Endodermal cell (in vitro differentiated cells): ENCODE measurements around the gene ENHO. TPM values are rescaled to one million over a fixed set of nuclear protein-coding genes. Genes with fewer than 3 reads are reported as not detected.
"Not testable (repeated sequence)": the region's sequence is repeated elsewhere in the genome, so short reads cannot be mapped to it uniquely, and the experiment has no call there.

Experiments used
- DNase-seq: peaks from one replicate; pipeline ENCODE4 v3.0.0-alpha.2; 2017
- H3K27ac ChIP-seq: 2 replicates; pipeline ENCODE4 v1.5.1; 2013; ENCODE audit warnings: mild to moderate bottlenecking, low read depth, low read length, moderate library complexity
- H3K27me3 ChIP-seq: 2 replicates; pipeline ENCODE4 v1.6.1; 2013; ENCODE audit warnings: mild to moderate bottlenecking, low read length, moderate library complexity; ENCODE audit not compliant: insufficient read depth, control insufficient read depth, poor library complexity, severe bottlenecking
- H3K36me3 ChIP-seq: 2 replicates; pipeline ENCODE4 v1.7.0; 2013; ENCODE audit warnings: mild to moderate bottlenecking, low read length, moderate library complexity; ENCODE audit not compliant: control insufficient read depth, insufficient read depth
- H3K4me1 ChIP-seq: one replicate; pipeline ENCODE4 v1.7.0; 2013; ENCODE audit warnings: low read length; ENCODE audit not compliant: control insufficient read depth, insufficient read depth
- H3K4me3 ChIP-seq: 2 replicates; pipeline ENCODE4 v1.5.1; 2013; ENCODE audit warnings: mild to moderate bottlenecking, low read length, moderate library complexity
- H3K9ac ChIP-seq: 2 replicates; pipeline ENCODE4 v1.6.1; 2013; ENCODE audit warnings: mild to moderate bottlenecking, low read length, moderate library complexity; ENCODE audit not compliant: poor library complexity, severe bottlenecking; ENCODE audit errors: extremely low read depth
- H3K9me3 ChIP-seq: 2 replicates; pipeline ENCODE4 v1.6.1; 2013; ENCODE audit warnings: mild to moderate bottlenecking, low read length, moderate library complexity; ENCODE audit not compliant: control insufficient read depth
- H3K27ac Mint-ChIP-seq: 2 replicates; pipeline ENCODE4 v1.8.0; 2020; ENCODE audit warnings: mixed read lengths
- H3K27me3 Mint-ChIP-seq: 2 replicates; pipeline ENCODE4 v1.8.0; 2021; ENCODE audit warnings: mild to moderate bottlenecking, mixed read lengths; ENCODE audit not compliant: insufficient read depth
- H3K36me3 Mint-ChIP-seq: 2 replicates; pipeline ENCODE4 v1.8.0; 2020; ENCODE audit warnings: low read depth, mixed read lengths
- H3K4me1 Mint-ChIP-seq: 2 replicates; pipeline ENCODE4 v1.8.0; 2020; ENCODE audit warnings: mixed read lengths
- H3K4me3 Mint-ChIP-seq: 2 replicates; pipeline ENCODE4 v1.8.0; 2020; ENCODE audit warnings: mild to moderate bottlenecking, moderate library complexity, mixed read lengths
- H3K9me3 Mint-ChIP-seq: 2 replicates; pipeline ENCODE4 v1.8.0; 2020; ENCODE audit warnings: mild to moderate bottlenecking, mixed read lengths
- WGBS, 2 experiments: methylation state at CpG; one replicate each; pipeline versions ENCODE4 v1.1.5 to v1.1.7; 2013; ENCODE audit warnings: missing lambda C conversion rate in 2 of 2, mixed read lengths in 1 of 2; ENCODE audit not compliant: insufficient coverage in 1 of 2, insufficient read length in 1 of 2; 5-methylcytosine and 5-hydroxymethylcytosine counted together
- total RNA-seq, 2 donors: library from RNA; stranded (reverse); fragmentation: NEBNext Ultra II Directional in 1 of 2; extraction: Animal tissue kit (Norgen Biotek cat#: 25700) in 1 of 2; gene quantifications; 2 replicates in 1 of 2; 3 replicates in 1 of 2; pipeline ENCODE4 v1.2.1, GENCODE V29; 2021
- TF ChIP-seq, protein P1 (sequence below): fragments of 200-600 bp; sonication (generic); conservative IDR thresholded peaks from 2 replicates; pipeline ENCODE4 v1.5.0; 2021; ENCODE audit warnings: antibody characterized with exemption, mild to moderate bottlenecking

The ENHO gene
- total RNA-seq, 2 donors from 2014 or later: 7.1 to 14.5 TPM

DNA sequence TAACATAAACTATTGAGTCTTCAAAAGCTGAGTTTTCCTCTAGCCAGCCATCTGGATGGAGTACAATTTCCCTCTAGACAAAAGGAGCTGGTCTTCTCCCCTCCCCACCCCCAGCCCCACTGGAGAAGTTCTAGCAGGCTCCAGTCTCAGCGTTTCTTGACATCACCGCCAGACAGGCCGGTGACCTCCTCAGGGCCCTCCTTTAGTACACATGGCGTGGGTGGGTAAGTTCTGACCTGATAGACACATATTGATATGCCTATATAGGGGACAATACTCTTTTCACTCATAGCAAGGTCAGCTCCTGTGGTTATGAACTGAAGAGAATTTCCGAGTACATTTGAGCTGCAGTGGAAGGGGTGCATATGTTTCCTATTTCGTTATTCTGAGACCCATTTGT, 37.0 kb downstream of the ENHO start:
- Mint-ChIP-seq H3K9me3 (no peaks in the 10 kb centered on the region), H3K27ac (no peak overlapping the region), H3K4me1 (no peaks in the 10 kb centered on the region), H3K36me3 (no peaks in the 10 kb centered on the region), H3K27me3 (peaks cover 38% of the 10 kb centered on the region), H3K4me3 (no peak overlapping the region)
- Histone ChIP-seq H3K9ac (no peak overlapping the region), H3K27me3 (peaks cover 32% of the 10 kb centered on the region), H3K27ac (no peak overlapping the region), H3K9me3 (no peaks in the 10 kb centered on the region), H3K4me1 (no peaks in the 10 kb centered on the region), H3K4me3 (no peak overlapping the region), H3K36me3 (no peaks in the 10 kb centered on the region)
- TF ChIP-seq, protein P1, sequence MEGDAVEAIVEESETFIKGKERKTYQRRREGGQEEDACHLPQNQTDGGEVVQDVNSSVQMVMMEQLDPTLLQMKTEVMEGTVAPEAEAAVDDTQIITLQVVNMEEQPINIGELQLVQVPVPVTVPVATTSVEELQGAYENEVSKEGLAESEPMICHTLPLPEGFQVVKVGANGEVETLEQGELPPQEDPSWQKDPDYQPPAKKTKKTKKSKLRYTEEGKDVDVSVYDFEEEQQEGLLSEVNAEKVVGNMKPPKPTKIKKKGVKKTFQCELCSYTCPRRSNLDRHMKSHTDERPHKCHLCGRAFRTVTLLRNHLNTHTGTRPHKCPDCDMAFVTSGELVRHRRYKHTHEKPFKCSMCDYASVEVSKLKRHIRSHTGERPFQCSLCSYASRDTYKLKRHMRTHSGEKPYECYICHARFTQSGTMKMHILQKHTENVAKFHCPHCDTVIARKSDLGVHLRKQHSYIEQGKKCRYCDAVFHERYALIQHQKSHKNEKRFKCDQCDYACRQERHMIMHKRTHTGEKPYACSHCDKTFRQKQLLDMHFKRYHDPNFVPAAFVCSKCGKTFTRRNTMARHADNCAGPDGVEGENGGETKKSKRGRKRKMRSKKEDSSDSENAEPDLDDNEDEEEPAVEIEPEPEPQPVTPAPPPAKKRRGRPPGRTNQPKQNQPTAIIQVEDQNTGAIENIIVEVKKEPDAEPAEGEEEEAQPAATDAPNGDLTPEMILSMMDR: no peak
- WGBS, 2 experiments: 62 to 88% methylated on average over 3 to 6 of the region's 6 CpGs
- no peak for DNase-seq

DNA sequence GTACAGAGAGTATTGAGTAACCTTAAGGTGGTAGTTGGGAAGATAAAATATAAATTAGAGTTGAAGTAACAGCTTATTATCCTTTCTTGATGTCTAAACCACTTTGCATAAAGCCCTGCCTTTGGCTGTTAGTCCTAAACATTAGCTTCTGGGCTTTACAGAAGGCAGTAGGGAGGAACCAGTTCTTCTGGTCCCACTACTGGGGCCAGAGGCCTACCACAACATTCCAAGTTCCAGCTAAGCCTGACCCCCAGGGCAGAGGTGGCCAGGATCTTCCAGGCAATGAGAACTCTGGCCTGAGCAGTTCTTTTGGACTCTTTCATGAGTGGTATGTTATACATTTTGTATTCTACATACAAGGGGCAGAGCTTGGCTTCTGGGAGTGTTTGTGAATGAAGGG, 38.1 kb downstream of the ENHO start:
- peaks cover 30% of the 10 kb centered on the region for H3K27me3 Mint-ChIP-seq

DNA sequence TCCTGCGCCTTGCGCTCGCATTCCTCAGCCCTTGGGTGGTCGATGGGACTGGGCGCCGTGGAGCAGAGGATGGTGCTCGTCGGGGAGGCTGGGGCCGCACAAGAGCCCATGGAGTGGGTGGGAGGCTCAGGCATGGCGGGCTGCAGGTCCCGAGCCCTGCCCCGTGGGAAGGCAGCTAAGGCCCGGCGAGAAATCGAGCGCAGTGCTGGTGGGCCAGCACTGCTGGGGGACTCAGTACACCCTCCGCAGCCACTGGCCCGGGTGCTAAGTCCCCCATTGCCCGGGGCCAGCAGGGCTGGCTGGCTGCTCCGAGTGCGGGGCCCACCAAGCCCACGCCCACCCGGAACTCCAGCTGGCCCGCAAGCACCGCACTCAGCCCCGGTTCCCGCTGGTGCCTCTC, 40.0 kb downstream of the ENHO start:
- H3K4me3 Mint-ChIP-seq, H3K36me3 ChIP-seq, H3K4me3 ChIP-seq, H3K9me3 ChIP-seq, DNase-seq, H3K9me3 Mint-ChIP-seq, H3K36me3 Mint-ChIP-seq, H3K27ac ChIP-seq, H3K9ac ChIP-seq, H3K27ac Mint-ChIP-seq, H3K4me1 ChIP-seq, H3K4me1 Mint-ChIP-seq: not testable (repeated sequence)
- H3K27me3 Mint-ChIP-seq: peaks cover 15% of the 10 kb centered on the region
- WGBS, 2 experiments: 92% methylated on average over 26 of the region's 27 CpGs; no CpG with 5 or more reads in 1 of the 2 experiments
- H3K27me3 ChIP-seq: peaks cover 10% of the 10 kb centered on the region

More for the DNA sequence above, 38.1 kb downstream of the ENHO start:
- no peak overlapping the region for H3K4me3 ChIP-seq
- Mint-ChIP-seq H3K27ac (no peak overlapping the region), H3K36me3 (no peaks in the 10 kb centered on the region), H3K9me3 (no peaks in the 10 kb centered on the region), H3K4me3 (no peak overlapping the region), H3K4me1 (no peaks in the 10 kb centered on the region)
- no peaks in the 10 kb centered on the region for H3K9me3 ChIP-seq
- no peaks in the 10 kb centered on the region for H3K36me3 ChIP-seq
- no peak for DNase-seq
- TF ChIP-seq, protein P1: no peak
- H3K27ac ChIP-seq: no peak overlapping the region
- H3K9ac ChIP-seq: no peak overlapping the region
- peaks cover 27% of the 10 kb centered on the region for H3K27me3 ChIP-seq
- H3K4me1 ChIP-seq: no peaks in the 10 kb centered on the region

DNA sequence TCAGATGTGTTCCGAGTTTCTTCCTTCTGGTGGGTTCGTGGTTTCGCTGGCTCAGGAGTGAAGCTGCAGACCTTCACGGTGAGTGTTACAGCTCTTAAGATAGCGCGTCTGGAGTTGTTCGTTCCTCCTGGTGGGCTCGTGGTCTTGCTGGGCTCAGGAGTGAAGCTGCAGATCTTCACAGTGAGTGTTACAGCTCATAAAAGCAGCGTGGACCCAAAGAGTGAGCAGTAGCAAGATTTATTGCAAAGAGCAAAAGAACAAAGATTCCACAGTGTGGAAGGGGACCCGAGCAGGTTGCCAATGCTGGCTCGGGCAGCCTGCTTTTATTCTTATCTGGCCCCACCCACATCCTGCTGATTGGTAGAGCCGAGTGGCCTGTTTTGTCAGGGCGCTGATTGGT, 41.2 kb downstream of the ENHO start:
- H3K27ac ChIP-seq, H3K4me3 Mint-ChIP-seq, DNase-seq, H3K36me3 ChIP-seq, H3K27ac Mint-ChIP-seq, H3K36me3 Mint-ChIP-seq, H3K9me3 ChIP-seq, H3K27me3 Mint-ChIP-seq, H3K9ac ChIP-seq, H3K4me1 ChIP-seq, H3K27me3 ChIP-seq, H3K4me1 Mint-ChIP-seq, H3K9me3 Mint-ChIP-seq, H3K4me3 ChIP-seq: not testable (repeated sequence)
- WGBS, 2 experiments: 95% methylated on average over 8 to 13 of the region's 13 CpGs
